Suprapubic skin (tissue), 4 donors: ENCODE measurements around the gene NRXN3. TPM values are rescaled to one million over a fixed set of nuclear protein-coding genes. Genes with fewer than 3 reads are reported as not detected.

Experiments used
- DNase-seq, 2 donors: peaks; one replicate each; pipeline ENCODE4 v3.0.0-alpha.2; 2019; ENCODE audit warnings: low spot score in 2 of 2
- H3K27ac ChIP-seq: fragments of 200-600 bp; sonication (generic); one replicate; pipeline ENCODE4 v1.5.1; 2019
- H3K27me3 ChIP-seq: fragments of 200-600 bp; sonication (generic); one replicate; pipeline ENCODE4 v1.5.1; 2019
- H3K36me3 ChIP-seq: fragments of 200-600 bp; sonication (generic); one replicate; pipeline ENCODE4 v1.5.1; 2019
- H3K4me1 ChIP-seq: fragments of 200-600 bp; sonication (generic); one replicate; pipeline ENCODE4 v1.5.1; 2019
- H3K4me3 ChIP-seq: fragments of 200-600 bp; sonication (generic); one replicate; pipeline ENCODE4 v1.5.1; 2019; ENCODE audit warnings: mild to moderate bottlenecking
- H3K9me3 ChIP-seq: fragments of 200-600 bp; sonication (generic); one replicate; pipeline ENCODE4 v1.5.1; 2019
- CTCF ChIP-seq, 2 donors: fragments of 200-600 bp in 1 of 2; fragments of 450-650 bp in 1 of 2; sonication (generic) in 1 of 2; IDR thresholded peaks; one replicate each; pipeline ENCODE4 v1.5.1; 2016 to 2019; ENCODE audit warnings: antibody characterized with exemption in 2 of 2, mild to moderate bottlenecking in 1 of 2, moderate library complexity in 1 of 2
- EP300 ChIP-seq: sonication (generic); formaldehyde crosslinking; IDR thresholded peaks from one replicate; pipeline ENCODE4 v1.6.1; 2017; ENCODE audit warnings: antibody characterized with exemption
- POLR2A ChIP-seq, 2 donors: fragments of 450-650 bp; IDR thresholded peaks; one replicate each; pipeline ENCODE4 v1.6.1; 2017; ENCODE audit warnings: antibody characterized with exemption in 2 of 2, mild to moderate bottlenecking in 2 of 2, moderate library complexity in 2 of 2
- POLR2AphosphoS5 ChIP-seq, 3 donors: sonication (generic); formaldehyde crosslinking; IDR thresholded peaks; one replicate each; pipeline ENCODE4 v1.6.1; 2017; ENCODE audit warnings: antibody characterized with exemption in 3 of 3
- WGBS: methylation state at CpG from one replicate; pipeline ENCODE4 v1.1.5; 2018; 5-methylcytosine and 5-hydroxymethylcytosine counted together
- total RNA-seq, 4 donors: library from RNA; depleted of rRNA; stranded (reverse); fragments of >200 nt; gene quantifications; one replicate each; pipeline ENCODE4 v1.1.0, GENCODE V29; 2016

The NRXN3 gene
- total RNA-seq, 4 donors from 2014 or later, result 0.79 to 4.3 (median 3.3) TPM

- 82% methylated on average over 2 of the region's 2 CpGs for WGBS
- H3K27me3 ChIP-seq, result no peaks in the 10 kb centered on the region
Measured at GRCh38 chr14:79248126-79248525, 1078.0 kb downstream of the NRXN3 start.

GRCh38 chr14:79248771-79249170 is 1078.6 kb downstream of the NRXN3 start:
- DNase-seq, result no peak
- no peak overlapping the region for H3K4me3 ChIP-seq
- no peak overlapping the region for H3K27ac ChIP-seq
- no peaks in the 10 kb centered on the region for H3K9me3 ChIP-seq
- no peaks in the 10 kb centered on the region for H3K36me3 ChIP-seq
- TF ChIP-seq POLR2A (IDR thresholded peaks at IDR 0.05) (no peak), CTCF (IDR thresholded peaks at IDR 0.05) (no peak), EP300 (no peak), POLR2AphosphoS5 (IDR thresholded peaks at IDR 0.05) (no peak)
- no peaks in the 10 kb centered on the region for H3K4me1 ChIP-seq
- 55% methylated on average over 3 of the region's 3 CpGs for WGBS
- no peaks in the 10 kb centered on the region for H3K27me3 ChIP-seq

More at GRCh38 chr14:79248126-79248525, 1078.0 kb downstream of the NRXN3 start:
- Histone ChIP-seq H3K9me3 (no peaks in the 10 kb centered on the region), H3K27ac (no peak overlapping the region), H3K4me1 (no peaks in the 10 kb centered on the region), H3K4me3 (no peak overlapping the region), H3K36me3 (no peaks in the 10 kb centered on the region)
- TF ChIP-seq POLR2AphosphoS5 (IDR thresholded peaks at IDR 0.05), result no peak
- no peak for TF ChIP-seq CTCF (IDR thresholded peaks at IDR 0.05)
- no peak for TF ChIP-seq POLR2A (IDR thresholded peaks at IDR 0.05)
- TF ChIP-seq EP300, result no peak
- DNase-seq, result no peak

GRCh38 chr14:79251278-79251677 is 1081.1 kb downstream of the NRXN3 start:
- TF ChIP-seq EP300 (no peak), POLR2A (IDR thresholded peaks at IDR 0.05) (no peak), POLR2AphosphoS5 (IDR thresholded peaks at IDR 0.05) (no peak), CTCF (IDR thresholded peaks at IDR 0.05) (no peak)
- H3K9me3 ChIP-seq, result no peaks in the 10 kb centered on the region
- H3K4me3 ChIP-seq, result no peak overlapping the region
- H3K36me3 ChIP-seq, result no peaks in the 10 kb centered on the region
- no peak overlapping the region for H3K27ac ChIP-seq
- WGBS, result 83% methylated on average over 4 of the region's 4 CpGs
- no peak for DNase-seq
- no peaks in the 10 kb centered on the region for H3K27me3 ChIP-seq
- H3K4me1 ChIP-seq, result no peaks in the 10 kb centered on the region

- Histone ChIP-seq H3K36me3 (no peaks in the 10 kb centered on the region), H3K27ac (no peak overlapping the region)
Measured at GRCh38 chr14:79253576-79253975, 1083.4 kb downstream of the NRXN3 start.

More at GRCh38 chr14:79253576-79253975, 1083.4 kb downstream of the NRXN3 start:
- DNase-seq, result no peak
- Histone ChIP-seq H3K27me3 (no peaks in the 10 kb centered on the region), H3K4me3 (no peak overlapping the region), H3K9me3 (no peaks in the 10 kb centered on the region), H3K4me1 (no peaks in the 10 kb centered on the region)
- 88% methylated on average over 3 of the region's 3 CpGs for WGBS
- TF ChIP-seq EP300 (no peak), CTCF (IDR thresholded peaks at IDR 0.05) (no peak), POLR2A (IDR thresholded peaks at IDR 0.05) (no peak), POLR2AphosphoS5 (IDR thresholded peaks at IDR 0.05) (no peak)
